KMS-11 (cell line): ENCODE measurements around the gene BEST3.

Experiments
- H2AFZ ChIP-seq: fragments of 200-600 bp; sonication (generic); 2 replicates; pipeline ENCODE4 v1.6.1; 2016; ENCODE audit warnings: antibody characterized with exemption, mixed run types, low read depth
- H3K27ac ChIP-seq: fragments of 200-600 bp; sonication (generic); 2 replicates; pipeline ENCODE4 v1.6.1; 2016; ENCODE audit warnings: mild to moderate bottlenecking, mixed run types
- H3K27me3 ChIP-seq: fragments of 200-600 bp; sonication (generic); 2 replicates; pipeline ENCODE4 v1.6.1; 2017; ENCODE audit warnings: mild to moderate bottlenecking, low read depth, mixed run types, moderate library complexity; ENCODE audit not compliant: insufficient read depth
- H3K36me3 ChIP-seq: fragments of 200-600 bp; sonication (generic); 2 replicates; pipeline ENCODE4 v1.6.1; 2017; ENCODE audit warnings: mild to moderate bottlenecking, mixed run types; ENCODE audit not compliant: insufficient read depth
- H3K4me1 ChIP-seq: fragments of 200-600 bp; sonication (generic); 2 replicates; pipeline ENCODE4 v1.6.1; 2016; ENCODE audit warnings: mild to moderate bottlenecking, low read depth, mixed run types; ENCODE audit not compliant: poor library complexity, severe bottlenecking
- H3K4me2 ChIP-seq: fragments of 200-600 bp; sonication (generic); 2 replicates; pipeline ENCODE4 v1.7.0; 2016; ENCODE audit warnings: mild to moderate bottlenecking, mixed run types
- H3K4me3 ChIP-seq: fragments of 200-600 bp; sonication (generic); IDR thresholded peaks from 2 replicates; pipeline ENCODE4 v1.6.1; 2017; ENCODE audit warnings: low read depth, low read length, mixed read lengths; ENCODE audit not compliant: insufficient read depth
- H3K79me2 ChIP-seq: fragments of 200-600 bp; sonication (generic); 2 replicates; pipeline ENCODE4 v1.6.1; 2016; ENCODE audit warnings: low read depth, mixed run types; ENCODE audit not compliant: insufficient read depth
- H3K9ac ChIP-seq: fragments of 200-600 bp; sonication (generic); 2 replicates; pipeline ENCODE4 v1.6.1; 2016; ENCODE audit warnings: mild to moderate bottlenecking, mixed run types
- H4K20me1 ChIP-seq: fragments of 200-600 bp; sonication (generic); 2 replicates; pipeline ENCODE4 v1.6.1; 2016; ENCODE audit warnings: mild to moderate bottlenecking, mixed run types; ENCODE audit not compliant: insufficient read depth
- TF ChIP-seq, protein P1 (sequence below): fragments of 200-600 bp; sonication (generic); conservative IDR thresholded peaks from 2 replicates; pipeline ENCODE4 v1.6.1; 2017; ENCODE audit warnings: low read depth, mild to moderate bottlenecking, antibody characterized with exemption, low read length, moderate library complexity, mixed read lengths

BEST3 gene

DNA sequence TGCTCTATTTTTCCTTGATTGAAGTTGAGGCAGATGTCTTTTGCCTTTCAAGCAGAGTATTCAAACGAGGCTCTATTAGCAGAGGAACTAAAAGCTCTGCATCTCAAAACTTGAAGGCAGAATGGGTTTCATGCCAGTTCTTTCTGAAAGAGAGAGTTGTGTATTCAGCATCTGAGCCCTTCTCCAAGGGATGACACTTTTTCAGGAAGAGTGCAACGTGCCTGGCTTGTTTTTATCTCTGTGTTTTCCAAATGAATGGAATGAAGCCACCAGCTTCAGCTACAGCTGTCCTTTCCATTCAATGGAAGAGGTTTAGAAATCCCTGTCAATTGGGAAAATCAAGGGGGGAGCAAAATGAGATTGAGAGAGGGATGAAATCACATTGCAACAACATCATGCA lies 14.6 kb downstream of the BEST3 start:
- Histone ChIP-seq H3K4me2 (no peak overlapping the region), H4K20me1 (no peaks in the 10 kb centered on the region), H3K27me3 (no peaks in the 10 kb centered on the region), H3K36me3 (no peaks in the 10 kb centered on the region), H3K4me3 (no peak overlapping the region), H3K27ac (no peak overlapping the region), H3K4me1 (peaks cover 24% of the 10 kb centered on the region), H2AFZ (no peak overlapping the region), H3K79me2 (no peaks in the 10 kb centered on the region), H3K9ac (no peak overlapping the region)
- TF ChIP-seq, protein P1, sequence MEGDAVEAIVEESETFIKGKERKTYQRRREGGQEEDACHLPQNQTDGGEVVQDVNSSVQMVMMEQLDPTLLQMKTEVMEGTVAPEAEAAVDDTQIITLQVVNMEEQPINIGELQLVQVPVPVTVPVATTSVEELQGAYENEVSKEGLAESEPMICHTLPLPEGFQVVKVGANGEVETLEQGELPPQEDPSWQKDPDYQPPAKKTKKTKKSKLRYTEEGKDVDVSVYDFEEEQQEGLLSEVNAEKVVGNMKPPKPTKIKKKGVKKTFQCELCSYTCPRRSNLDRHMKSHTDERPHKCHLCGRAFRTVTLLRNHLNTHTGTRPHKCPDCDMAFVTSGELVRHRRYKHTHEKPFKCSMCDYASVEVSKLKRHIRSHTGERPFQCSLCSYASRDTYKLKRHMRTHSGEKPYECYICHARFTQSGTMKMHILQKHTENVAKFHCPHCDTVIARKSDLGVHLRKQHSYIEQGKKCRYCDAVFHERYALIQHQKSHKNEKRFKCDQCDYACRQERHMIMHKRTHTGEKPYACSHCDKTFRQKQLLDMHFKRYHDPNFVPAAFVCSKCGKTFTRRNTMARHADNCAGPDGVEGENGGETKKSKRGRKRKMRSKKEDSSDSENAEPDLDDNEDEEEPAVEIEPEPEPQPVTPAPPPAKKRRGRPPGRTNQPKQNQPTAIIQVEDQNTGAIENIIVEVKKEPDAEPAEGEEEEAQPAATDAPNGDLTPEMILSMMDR: no peak

DNA sequence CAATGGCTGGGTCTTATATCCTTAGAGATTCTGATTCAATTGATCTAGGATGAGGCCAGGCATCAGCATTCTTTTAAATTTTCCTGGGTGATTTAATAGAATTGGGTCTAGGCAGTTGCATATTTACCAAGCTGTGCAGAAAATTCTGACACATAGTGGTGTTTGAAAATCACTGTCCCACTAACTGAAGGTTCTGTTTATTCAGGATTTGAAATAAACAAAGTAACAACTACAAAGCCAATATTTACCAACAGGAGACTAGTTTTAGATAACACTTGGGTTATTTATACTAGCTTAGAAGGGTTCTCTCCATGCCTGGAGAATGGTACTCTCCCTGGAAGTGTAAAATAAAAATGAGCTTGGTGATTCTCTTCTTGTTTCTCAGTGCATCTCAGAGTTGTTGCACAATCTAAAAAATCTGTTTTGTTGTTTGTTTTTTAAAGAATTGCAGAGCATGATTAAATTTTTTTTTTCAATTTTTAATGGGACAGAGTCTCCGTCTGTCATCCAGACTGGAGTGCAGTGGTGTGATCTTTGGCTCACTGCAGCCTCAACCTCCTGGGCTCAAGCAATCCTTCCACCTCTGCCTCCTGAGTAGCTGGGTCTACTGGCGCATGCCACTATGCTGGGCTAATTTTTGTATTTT lies 16.9 kb downstream of the BEST3 start:
- no peak overlapping the region for H3K9ac ChIP-seq
- H3K79me2 ChIP-seq: no peaks in the 10 kb centered on the region
- H3K4me1 ChIP-seq: peaks cover 15% of the 10 kb centered on the region
- no peaks in the 10 kb centered on the region for H3K36me3 ChIP-seq
- no peak overlapping the region for H3K4me3 ChIP-seq
- H3K27me3 ChIP-seq: no peaks in the 10 kb centered on the region
- no peaks in the 10 kb centered on the region for H4K20me1 ChIP-seq
- H3K4me2 ChIP-seq: no peak overlapping the region
- TF ChIP-seq, protein P1: no peak
- no peak overlapping the region for H3K27ac ChIP-seq
- H2AFZ ChIP-seq: no peak overlapping the region

DNA sequence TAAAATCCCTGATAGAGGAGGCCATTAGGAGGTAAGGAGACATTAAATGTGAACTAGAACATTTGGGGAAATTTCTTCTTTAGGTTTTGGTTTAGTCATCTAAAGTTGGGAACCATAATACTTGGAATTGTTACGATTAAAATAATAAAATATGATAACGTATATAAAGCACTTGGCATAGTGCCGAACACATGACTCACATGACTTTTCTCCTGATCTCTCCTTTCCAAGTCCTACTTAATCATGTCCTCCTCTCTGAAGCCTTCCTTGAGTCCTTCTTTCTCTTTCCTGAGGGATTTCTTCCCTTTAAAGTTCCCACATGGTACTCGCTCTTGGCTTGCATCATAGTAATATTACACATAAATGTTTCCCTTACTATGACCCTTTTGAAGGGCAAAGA lies 20.0 kb downstream of the BEST3 start:
- H3K79me2 ChIP-seq: no peaks in the 10 kb centered on the region
- no peaks in the 10 kb centered on the region for H3K27me3 ChIP-seq
- no peaks in the 10 kb centered on the region for H3K4me1 ChIP-seq
- no peak overlapping the region for H3K27ac ChIP-seq
- no peaks in the 10 kb centered on the region for H4K20me1 ChIP-seq
- H3K36me3 ChIP-seq: no peaks in the 10 kb centered on the region
- H2AFZ ChIP-seq: no peak overlapping the region
- H3K4me2 ChIP-seq: no peak overlapping the region
- no peak overlapping the region for H3K9ac ChIP-seq
- TF ChIP-seq, protein P1: no peak
- H3K4me3 ChIP-seq: no peak overlapping the region

DNA sequence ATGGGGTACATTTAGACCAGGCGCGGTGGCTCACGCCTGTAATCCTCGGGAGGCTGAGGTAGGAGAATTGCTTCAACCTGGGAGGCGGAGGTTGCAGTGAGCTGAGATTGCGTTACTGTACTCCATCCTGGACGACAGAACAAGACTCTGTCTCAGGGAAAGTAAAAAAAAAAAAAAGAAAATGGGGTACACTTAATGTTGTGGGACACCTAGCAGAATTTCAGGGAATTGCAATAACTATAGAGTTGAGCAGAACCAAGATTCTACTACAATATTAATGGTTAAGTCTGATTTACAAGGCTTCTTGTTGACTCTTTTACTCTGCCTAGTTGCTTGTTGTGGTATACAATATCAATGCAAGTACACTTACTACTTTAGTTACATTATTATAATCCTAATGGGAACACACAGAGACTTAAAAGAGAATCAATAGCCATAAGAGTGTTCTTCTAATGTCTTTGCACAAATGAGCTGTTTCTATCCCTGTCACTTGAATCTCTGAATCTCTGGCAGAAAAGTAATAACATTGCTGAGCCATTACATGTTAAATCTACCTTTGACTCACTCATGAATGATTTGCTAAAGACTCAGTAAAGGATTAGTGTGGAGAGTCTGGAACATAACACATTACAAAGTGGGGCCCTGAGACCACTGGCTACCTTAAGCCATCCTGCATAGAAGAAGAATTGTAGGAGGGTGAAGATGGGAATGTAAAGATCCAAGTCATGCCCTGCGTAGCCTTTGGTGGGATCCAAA lies 22.7 kb downstream of the BEST3 start:
- no peak overlapping the region for H2AFZ ChIP-seq
- TF ChIP-seq, protein P1: peak; percentile 42
- no peaks in the 10 kb centered on the region for H4K20me1 ChIP-seq
- H3K36me3 ChIP-seq: no peaks in the 10 kb centered on the region
- no peak overlapping the region for H3K4me3 ChIP-seq
- H3K4me1 ChIP-seq: no peaks in the 10 kb centered on the region
- no peaks in the 10 kb centered on the region for H3K79me2 ChIP-seq
- no peak overlapping the region for H3K27ac ChIP-seq
- no peak overlapping the region for H3K9ac ChIP-seq
- no peak overlapping the region for H3K4me2 ChIP-seq
- H3K27me3 ChIP-seq: no peaks in the 10 kb centered on the region
